Measurements from ENCODE around the gene HOXA13. TPM values are rescaled to one million over a fixed set of nuclear protein-coding genes. Genes with fewer than 3 reads are reported as not detected.

HOXA13 gene
- total and polyA plus RNA-seq, 2 experiments from 2014 or later, result not detected

DNA sequence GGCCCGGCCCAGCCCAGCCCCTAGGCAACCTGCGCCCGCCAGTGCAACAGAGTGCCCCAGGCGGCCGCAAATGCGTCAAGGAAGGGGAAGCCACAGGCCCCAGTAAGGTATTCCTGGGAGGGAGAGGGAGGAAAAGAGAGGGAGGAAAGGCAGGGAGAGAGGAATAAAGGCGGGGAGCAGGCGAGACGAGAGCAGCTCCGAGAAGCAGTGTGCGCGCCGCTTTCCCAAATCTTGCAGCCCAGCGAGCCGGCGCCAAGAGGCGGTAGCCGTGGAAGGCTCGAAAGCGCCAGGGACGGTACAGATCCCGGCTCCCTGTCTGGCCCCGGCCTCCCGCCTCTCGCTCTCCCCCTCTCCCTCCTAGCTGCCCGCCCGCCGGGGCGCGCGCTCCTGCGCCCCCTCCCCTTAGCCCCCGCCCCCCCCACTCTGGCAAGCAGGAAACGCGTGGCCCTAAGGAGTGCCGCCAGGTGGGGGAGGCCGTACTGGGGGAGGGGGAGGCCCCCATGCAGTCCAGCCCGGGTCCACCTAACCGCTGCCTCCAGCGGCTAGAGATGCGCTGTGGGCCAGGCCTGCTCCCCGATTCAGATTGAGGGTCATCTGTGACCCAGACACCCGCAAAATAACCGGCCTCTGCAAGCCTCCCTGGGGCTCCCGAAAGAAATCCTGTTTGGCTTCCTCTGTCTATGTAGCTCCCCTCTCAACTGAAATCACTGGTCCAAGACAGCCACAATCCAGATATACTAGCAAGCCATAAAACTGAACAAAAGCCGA, 30.0 kb downstream of the HOXA13 start:
- no peaks in the 10 kb centered on the region for H3K9me3 ChIP-seq (ENCODE audit: low read depth)
- peaks cover 3% of the 10 kb centered on the region for H3K4me1 ChIP-seq (ENCODE audit: low read depth)
- peaks cover 100% of the 10 kb centered on the region for H3K27me3 ChIP-seq
- H3K27ac ChIP-seq, result no peak overlapping the region
- no peak for DNase-seq (ENCODE audit: low read depth in 1 of 2, low spot score in 1 of 2)
- TF ChIP-seq, protein P1, sequence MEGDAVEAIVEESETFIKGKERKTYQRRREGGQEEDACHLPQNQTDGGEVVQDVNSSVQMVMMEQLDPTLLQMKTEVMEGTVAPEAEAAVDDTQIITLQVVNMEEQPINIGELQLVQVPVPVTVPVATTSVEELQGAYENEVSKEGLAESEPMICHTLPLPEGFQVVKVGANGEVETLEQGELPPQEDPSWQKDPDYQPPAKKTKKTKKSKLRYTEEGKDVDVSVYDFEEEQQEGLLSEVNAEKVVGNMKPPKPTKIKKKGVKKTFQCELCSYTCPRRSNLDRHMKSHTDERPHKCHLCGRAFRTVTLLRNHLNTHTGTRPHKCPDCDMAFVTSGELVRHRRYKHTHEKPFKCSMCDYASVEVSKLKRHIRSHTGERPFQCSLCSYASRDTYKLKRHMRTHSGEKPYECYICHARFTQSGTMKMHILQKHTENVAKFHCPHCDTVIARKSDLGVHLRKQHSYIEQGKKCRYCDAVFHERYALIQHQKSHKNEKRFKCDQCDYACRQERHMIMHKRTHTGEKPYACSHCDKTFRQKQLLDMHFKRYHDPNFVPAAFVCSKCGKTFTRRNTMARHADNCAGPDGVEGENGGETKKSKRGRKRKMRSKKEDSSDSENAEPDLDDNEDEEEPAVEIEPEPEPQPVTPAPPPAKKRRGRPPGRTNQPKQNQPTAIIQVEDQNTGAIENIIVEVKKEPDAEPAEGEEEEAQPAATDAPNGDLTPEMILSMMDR (IDR thresholded peaks at IDR 0.05; ENCODE audit: low read depth, low read length), result no peak
- H3K4me3 ChIP-seq, result no peak overlapping the region
- no peaks in the 10 kb centered on the region for H3K36me3 ChIP-seq

DNA sequence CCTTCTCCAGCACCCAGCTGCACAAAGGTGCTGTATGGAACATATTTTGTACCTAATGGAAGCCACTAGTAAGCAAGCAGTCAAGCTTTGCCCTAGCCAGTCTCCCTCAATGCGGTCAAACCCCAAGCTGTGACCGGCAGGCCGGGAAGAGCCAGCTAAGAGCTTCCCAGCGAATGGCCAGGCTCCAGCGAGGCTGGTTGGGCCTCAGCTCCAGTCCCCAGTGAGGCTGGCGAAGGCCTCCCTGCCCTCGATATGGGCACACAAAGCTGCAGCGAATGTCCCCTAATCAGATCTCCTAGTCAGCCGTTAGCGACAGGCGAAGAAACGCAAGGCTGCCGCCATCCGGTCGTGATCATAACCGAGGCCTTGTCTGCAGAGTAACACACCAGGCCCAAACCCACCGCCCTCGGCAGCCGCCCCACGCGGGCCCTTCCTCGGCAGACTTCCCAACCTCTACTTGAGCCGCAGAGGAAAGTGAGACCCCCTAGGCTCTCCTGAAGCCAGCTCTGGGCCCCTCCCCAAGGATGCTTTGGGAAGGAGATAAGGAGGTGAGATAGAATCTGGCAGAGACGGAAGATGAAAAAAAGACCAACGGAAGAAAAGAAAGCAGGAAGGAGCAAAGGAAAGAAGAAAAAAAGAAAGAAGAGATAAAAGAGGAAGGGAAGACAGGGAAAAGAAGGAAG, 31.5 kb downstream of the HOXA13 start:
- H3K4me3 ChIP-seq, result no peak overlapping the region
- no peaks in the 10 kb centered on the region for H3K36me3 ChIP-seq
- no peak for DNase-seq (ENCODE audit: low read depth in 1 of 2, low spot score in 1 of 2)
- H3K9me3 ChIP-seq (ENCODE audit: low read depth), result no peaks in the 10 kb centered on the region
- H3K27ac ChIP-seq, result no peak overlapping the region
- H3K4me1 ChIP-seq (ENCODE audit: low read depth), result peaks cover 3% of the 10 kb centered on the region
- TF ChIP-seq, protein P1 (IDR thresholded peaks at IDR 0.05; ENCODE audit: low read depth, low read length), result no peak
- H3K27me3 ChIP-seq, result peaks cover 100% of the 10 kb centered on the region

DNA sequence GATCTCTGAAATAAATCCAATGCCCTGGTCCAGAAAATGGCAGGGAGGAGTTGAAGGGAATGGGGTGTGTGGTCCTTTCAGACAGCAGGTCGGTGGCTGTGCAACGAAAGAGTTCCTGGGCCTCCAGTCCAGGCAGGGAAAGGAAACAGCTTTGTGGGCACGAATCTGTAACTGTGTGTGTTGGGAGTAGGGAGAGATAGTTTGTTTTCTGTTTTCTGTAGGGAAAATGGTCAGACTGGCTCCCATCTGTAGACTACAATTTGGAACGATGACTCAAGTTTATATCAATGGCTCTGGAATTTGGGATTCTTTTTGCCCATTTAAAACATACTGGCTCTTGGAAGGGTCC, 32.0 kb downstream of the HOXA13 start:
- Histone ChIP-seq H3K4me1 (ENCODE audit: low read depth) (peaks cover 3% of the 10 kb centered on the region), H3K36me3 (no peaks in the 10 kb centered on the region), H3K27me3 (peaks cover 100% of the 10 kb centered on the region), H3K4me3 (no peak overlapping the region), H3K9me3 (ENCODE audit: low read depth) (no peaks in the 10 kb centered on the region), H3K27ac (no peak overlapping the region)
- DNase-seq (ENCODE audit: low read depth in 1 of 2, low spot score in 1 of 2), result no peak
- TF ChIP-seq, protein P1 (IDR thresholded peaks at IDR 0.05; ENCODE audit: low read depth, low read length), result no peak

DNA sequence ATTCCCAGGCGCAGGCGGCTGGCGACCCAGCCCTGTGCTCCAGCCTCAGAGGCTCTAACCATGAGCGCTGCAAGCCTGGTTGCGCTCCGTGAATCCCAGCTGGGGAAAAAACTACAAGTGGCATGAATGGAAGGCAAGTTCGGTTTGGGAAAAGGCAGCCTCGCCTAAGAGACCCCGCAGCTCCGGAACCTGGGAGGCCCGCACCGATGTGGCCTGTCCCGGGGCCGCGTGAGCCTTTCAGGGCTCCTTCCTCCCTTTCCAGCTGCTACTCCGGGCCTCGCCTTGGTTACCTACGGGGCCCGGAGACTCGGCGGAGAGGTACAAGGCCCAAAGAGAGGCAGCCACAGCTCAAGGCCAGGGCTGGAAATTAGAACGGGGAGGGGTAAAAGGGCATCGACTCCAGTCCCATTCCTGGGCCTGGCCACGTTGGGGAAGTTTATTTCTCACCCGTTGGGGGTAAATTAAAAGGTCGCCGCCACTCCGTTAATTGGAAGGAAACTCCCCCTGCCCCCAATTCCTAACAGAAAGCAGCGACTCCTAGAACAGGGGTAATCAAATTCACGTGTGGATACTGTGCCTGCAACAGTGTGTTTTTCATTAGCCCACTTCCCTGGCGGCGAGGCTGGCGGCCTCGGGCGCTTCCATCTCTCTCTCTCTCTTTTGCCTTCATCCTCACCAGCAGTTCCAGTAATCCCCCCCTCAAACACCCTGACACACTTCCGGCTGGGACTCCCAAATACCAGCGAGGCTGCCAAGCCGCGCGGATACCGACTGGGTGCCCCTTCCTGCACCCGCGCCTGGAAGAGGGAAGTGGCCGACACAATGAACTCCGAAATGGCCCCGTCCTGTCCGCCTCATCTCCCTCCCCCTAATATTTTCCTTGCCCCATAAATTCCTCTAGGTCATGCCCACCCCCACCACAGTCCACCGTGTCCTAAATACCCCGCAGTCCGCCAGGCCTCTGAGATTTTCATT, 33.1 kb downstream of the HOXA13 start:
- Histone ChIP-seq H3K36me3 (no peaks in the 10 kb centered on the region), H3K9me3 (ENCODE audit: low read depth) (no peaks in the 10 kb centered on the region), H3K27ac (no peak overlapping the region), H3K4me3 (no peak overlapping the region), H3K4me1 (ENCODE audit: low read depth) (peaks cover 3% of the 10 kb centered on the region), H3K27me3 (peaks cover 100% of the 10 kb centered on the region)
- TF ChIP-seq, protein P1 (IDR thresholded peaks at IDR 0.05; ENCODE audit: low read depth, low read length), result no peak
- no peak for DNase-seq (ENCODE audit: low read depth in 1 of 2, low spot score in 1 of 2)

DNA sequence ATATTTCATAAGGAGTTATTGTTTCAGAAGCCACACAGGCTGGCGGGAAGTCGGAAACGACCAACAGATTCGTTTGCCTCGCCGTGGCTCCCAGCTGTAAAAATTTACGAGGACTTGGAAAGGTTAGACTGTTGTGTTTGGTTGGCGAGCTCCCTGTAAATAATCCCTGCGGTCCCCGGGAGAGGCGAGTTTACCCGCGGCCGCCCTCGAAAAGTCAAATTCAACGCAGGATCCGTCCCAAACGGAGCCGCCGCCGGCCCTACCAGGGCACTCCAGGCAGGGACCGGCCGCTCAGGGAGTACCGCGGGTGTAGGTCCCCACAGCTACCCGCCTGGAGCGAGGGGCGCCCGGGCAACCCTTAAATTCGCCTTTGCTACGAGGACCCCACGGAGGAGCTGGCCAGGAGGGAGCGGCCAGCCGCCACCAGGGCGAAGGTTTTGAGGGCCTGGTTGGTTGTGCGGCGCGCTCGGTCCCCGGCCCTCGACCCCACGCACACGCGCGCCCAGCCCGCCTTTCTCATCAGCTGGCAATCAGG, 33.8 kb downstream of the HOXA13 start:
- H3K36me3 ChIP-seq, result no peaks in the 10 kb centered on the region
- TF ChIP-seq, protein P1 (IDR thresholded peaks at IDR 0.05; ENCODE audit: low read depth, low read length), result no peak
- peaks cover 100% of the 10 kb centered on the region for H3K27me3 ChIP-seq
- no peak for DNase-seq (ENCODE audit: low read depth in 1 of 2, low spot score in 1 of 2)
- peaks cover 3% of the 10 kb centered on the region for H3K4me1 ChIP-seq (ENCODE audit: low read depth)
- H3K9me3 ChIP-seq (ENCODE audit: low read depth), result no peaks in the 10 kb centered on the region
- H3K27ac ChIP-seq, result no peak overlapping the region
- H3K4me3 ChIP-seq, result no peak overlapping the region

Measured in cardiac muscle cell (in vitro differentiated cells and primary cell).